Vagina (tissue), 2 donors: Measurements from ENCODE around the gene CFAP45. TPM values are rescaled to one million over a fixed set of nuclear protein-coding genes. Genes with fewer than 3 reads are reported as not detected.

Experiments
- DNase-seq, 2 donors: peaks; one replicate each; pipeline ENCODE4 v3.0.0-alpha.2; 2017; ENCODE audit errors: extremely low spot score in 2 of 2
- H3K27ac ChIP-seq: fragments of 200-600 bp; sonication (generic); one replicate; pipeline ENCODE4 v1.5.1; 2019
- H3K27me3 ChIP-seq: fragments of 200-600 bp; sonication (generic); one replicate; pipeline ENCODE4 v1.5.1; 2019
- H3K36me3 ChIP-seq, 2 donors: fragments of 200-600 bp; sonication (generic); one replicate each; pipeline ENCODE4 v1.5.1; 2017 to 2019
- H3K4me1 ChIP-seq: fragments of 200-600 bp; sonication (generic); one replicate; pipeline ENCODE4 v1.5.1; 2019
- H3K4me3 ChIP-seq, 2 donors: fragments of 200-600 bp; sonication (generic); 1 replicate in 1 of 2; 2 replicates in 1 of 2; pipeline ENCODE4 v1.5.1; 2016 to 2019
- H3K9me3 ChIP-seq: fragments of 200-600 bp; sonication (generic); one replicate; pipeline ENCODE4 v1.5.1; 2019
- POLR2A ChIP-seq, 2 donors: fragments of 450-650 bp; IDR thresholded peaks; one replicate each; pipeline ENCODE4 v1.6.1; 2017; ENCODE audit warnings: antibody characterized with exemption in 2 of 2, mild to moderate bottlenecking in 2 of 2, moderate library complexity in 2 of 2
- POLR2AphosphoS5 ChIP-seq, 2 donors: sonication (generic); formaldehyde crosslinking; IDR thresholded peaks; one replicate each; pipeline ENCODE4 v1.9.0; 2017; ENCODE audit warnings: antibody characterized with exemption in 2 of 2, mild to moderate bottlenecking in 2 of 2, low read depth in 1 of 2; ENCODE audit not compliant: insufficient read depth in 1 of 2
- intact Hi-C: fragments of 100-400 bp; cut with DNase I; formaldehyde crosslinking; loops from one replicate; pipeline ENCODE4 v1.15.1; 2023
- total RNA-seq: library from RNA; depleted of rRNA; stranded (reverse); fragments of >200 nt; gene quantifications from one replicate; pipeline ENCODE4 v1.2.3, GENCODE V29; 2016
- TF ChIP-seq, protein P1 (sequence below), 3 experiments: fragments of 450-650 bp in 2 of 3; fragments of 200-600 bp in 1 of 3; sonication (generic) in 1 of 3; IDR thresholded peaks; one replicate each; pipeline ENCODE4 v1.5.1; 2017 to 2019; ENCODE audit warnings: antibody characterized with exemption in 3 of 3, mild to moderate bottlenecking in 2 of 3, moderate library complexity in 2 of 3

CFAP45 gene
- total RNA-seq, 1 donor from 2014 or later: not detected

DNA sequence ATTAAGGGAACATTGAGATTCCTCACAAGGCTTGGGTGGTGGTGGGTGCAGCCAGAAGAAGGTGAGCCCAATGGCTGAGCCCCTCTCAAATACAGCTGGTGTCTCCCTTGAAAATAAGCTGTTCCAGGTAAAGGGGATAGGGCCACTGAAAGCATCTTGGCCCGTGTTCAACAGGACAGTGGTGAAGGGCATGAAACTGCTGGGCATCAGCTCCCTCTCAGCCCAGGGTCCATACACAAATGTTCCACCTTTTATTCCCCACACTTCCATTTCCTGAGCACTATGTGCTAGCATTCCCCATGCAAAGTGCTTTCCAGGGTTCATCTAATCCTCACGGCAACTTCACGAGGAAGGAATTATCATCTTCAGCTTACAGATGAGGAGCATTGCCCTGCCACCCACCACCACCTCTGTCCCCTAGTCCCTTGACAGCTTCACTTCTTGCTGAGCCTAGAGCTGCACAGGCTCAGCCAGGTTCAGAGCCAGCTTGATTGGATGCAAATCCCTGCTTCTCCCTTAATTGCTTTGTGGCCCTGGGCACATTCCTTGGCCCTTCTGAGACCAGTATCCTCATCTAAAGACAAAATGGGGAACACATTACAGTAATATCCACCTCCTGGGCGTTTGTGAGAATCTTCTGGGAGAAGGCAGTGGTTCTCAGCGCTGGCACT, 15.7 kb upstream of the CFAP45 start:
- Histone ChIP-seq H3K36me3 (peaks cover 0 to 29% of the 10 kb centered on the region in 2 donors), H3K4me1 (peaks cover 64% of the 10 kb centered on the region), H3K27ac (no peak overlapping the region), H3K4me3 (no peak overlapping the region), H3K27me3 (no peaks in the 10 kb centered on the region), H3K9me3 (no peaks in the 10 kb centered on the region)
- TF ChIP-seq, protein P1, sequence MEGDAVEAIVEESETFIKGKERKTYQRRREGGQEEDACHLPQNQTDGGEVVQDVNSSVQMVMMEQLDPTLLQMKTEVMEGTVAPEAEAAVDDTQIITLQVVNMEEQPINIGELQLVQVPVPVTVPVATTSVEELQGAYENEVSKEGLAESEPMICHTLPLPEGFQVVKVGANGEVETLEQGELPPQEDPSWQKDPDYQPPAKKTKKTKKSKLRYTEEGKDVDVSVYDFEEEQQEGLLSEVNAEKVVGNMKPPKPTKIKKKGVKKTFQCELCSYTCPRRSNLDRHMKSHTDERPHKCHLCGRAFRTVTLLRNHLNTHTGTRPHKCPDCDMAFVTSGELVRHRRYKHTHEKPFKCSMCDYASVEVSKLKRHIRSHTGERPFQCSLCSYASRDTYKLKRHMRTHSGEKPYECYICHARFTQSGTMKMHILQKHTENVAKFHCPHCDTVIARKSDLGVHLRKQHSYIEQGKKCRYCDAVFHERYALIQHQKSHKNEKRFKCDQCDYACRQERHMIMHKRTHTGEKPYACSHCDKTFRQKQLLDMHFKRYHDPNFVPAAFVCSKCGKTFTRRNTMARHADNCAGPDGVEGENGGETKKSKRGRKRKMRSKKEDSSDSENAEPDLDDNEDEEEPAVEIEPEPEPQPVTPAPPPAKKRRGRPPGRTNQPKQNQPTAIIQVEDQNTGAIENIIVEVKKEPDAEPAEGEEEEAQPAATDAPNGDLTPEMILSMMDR (IDR thresholded peaks at IDR 0.05): no peak
- TF ChIP-seq POLR2A (IDR thresholded peaks at IDR 0.05) (no peak), POLR2AphosphoS5 (IDR thresholded peaks at IDR 0.05; ENCODE audit: insufficient read depth in 1 of 2, low read depth in 1 of 2) (no peak)
- DNase-seq: no peak
- intact Hi-C loops: no loop called here

GRCh38 chr1:159914252-159915018, 14.5 kb upstream of the CFAP45 start:
- TF ChIP-seq POLR2A (IDR thresholded peaks at IDR 0.05) (no peak), POLR2AphosphoS5 (IDR thresholded peaks at IDR 0.05; ENCODE audit: insufficient read depth in 1 of 2, low read depth in 1 of 2) (no peak)
- TF ChIP-seq, protein P1 (IDR thresholded peaks at IDR 0.05): no peak
- H3K4me3 ChIP-seq: no peak overlapping the region
- no peaks in the 10 kb centered on the region for H3K27me3 ChIP-seq
- no peak for DNase-seq
- peaks cover 63% of the 10 kb centered on the region for H3K4me1 ChIP-seq
- H3K36me3 ChIP-seq: peaks cover 0 to 19% of the 10 kb centered on the region in 2 donors
- intact Hi-C loops: no loop called here
- H3K27ac ChIP-seq: no peak overlapping the region
- no peaks in the 10 kb centered on the region for H3K9me3 ChIP-seq

- no peaks in the 10 kb centered on the region for H3K27me3 ChIP-seq
- peaks cover 0 to 11% of the 10 kb centered on the region in 2 donors for H3K36me3 ChIP-seq
- peaks cover 55% of the 10 kb centered on the region for H3K4me1 ChIP-seq
- TF ChIP-seq, protein P1 (IDR thresholded peaks at IDR 0.05): no peak
- TF ChIP-seq POLR2AphosphoS5 (IDR thresholded peaks at IDR 0.05; ENCODE audit: insufficient read depth in 1 of 2, low read depth in 1 of 2) (no peak), POLR2A (IDR thresholded peaks at IDR 0.05) (no peak)
- no peak overlapping the region for H3K4me3 ChIP-seq
- DNase-seq: no peak
- H3K27ac ChIP-seq: no peak overlapping the region
- no peaks in the 10 kb centered on the region for H3K9me3 ChIP-seq
- intact Hi-C loops: no loop called here
These were observed 13.7 kb upstream of the CFAP45 start for GRCh38 chr1:159913451-159914192.

- Histone ChIP-seq H3K4me3 (no peak overlapping the region), H3K27me3 (no peaks in the 10 kb centered on the region), H3K9me3 (no peaks in the 10 kb centered on the region), H3K27ac (no peak overlapping the region), H3K4me1 (peaks cover 35% of the 10 kb centered on the region), H3K36me3 (no peaks in the 10 kb centered on the region)
- no peak for DNase-seq
- no peak for TF ChIP-seq POLR2A (IDR thresholded peaks at IDR 0.05)
- TF ChIP-seq, protein P1 (IDR thresholded peaks at IDR 0.05): no peak
- TF ChIP-seq POLR2AphosphoS5 (IDR thresholded peaks at IDR 0.05; ENCODE audit: insufficient read depth in 1 of 2, low read depth in 1 of 2): no peak
- intact Hi-C loops: no loop called here
These were observed 11.5 kb upstream of the CFAP45 start for GRCh38 chr1:159911326-159912070.
